ENCODE results near the gene OIT3.
"Not testable (repeated sequence)": the region's sequence is repeated elsewhere in the genome, so short reads cannot be mapped to it uniquely, and the experiment has no call there.

Gene OIT3

DNA sequence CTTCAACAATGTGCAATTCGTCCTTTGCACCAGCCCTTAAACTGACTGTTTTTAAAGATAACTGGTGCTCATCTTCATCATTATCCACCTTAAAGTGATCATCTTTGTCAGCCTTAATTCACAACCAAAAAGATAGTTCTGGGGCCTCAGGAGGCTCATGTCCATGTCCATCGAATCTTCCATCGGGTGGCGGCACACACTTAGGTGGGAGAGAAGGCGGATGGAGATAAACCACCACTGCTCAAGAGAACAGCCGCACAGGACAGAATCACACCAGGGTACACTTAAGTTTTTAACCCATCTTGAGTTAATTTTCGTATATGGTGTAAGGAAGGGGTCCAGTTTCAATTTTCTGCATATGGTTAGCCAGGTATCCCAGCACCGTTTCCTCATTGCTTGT is 24.8 kb downstream of the OIT3 start:
- DNase-seq (no peak), ATAC-seq (ENCODE audit: insufficient read depth, low read depth) (no peak)
- no peak overlapping the region for H3K4me3 ChIP-seq (ENCODE audit: low read depth in 1 of 2, low read length in 2 of 2)
- no peaks in the 10 kb centered on the region for H3K36me3 ChIP-seq (ENCODE audit: insufficient read depth, low read length)
- no peak overlapping the region for H2AFZ ChIP-seq (ENCODE audit: low read depth, low read length)
- H3K4me2 ChIP-seq (ENCODE audit: insufficient read depth, low read length) = no peak overlapping the region
- H3K79me2 ChIP-seq (ENCODE audit: insufficient read depth, low read length) = no peaks in the 10 kb centered on the region
- no peaks in the 10 kb centered on the region for H3K27me3 ChIP-seq (ENCODE audit: insufficient read depth, low read length, poor library complexity)
- TF ChIP-seq EZH2 (IDR thresholded peaks at IDR 0.05; ENCODE audit: borderline replicate concordance, low read depth, low read length, severe bottlenecking) = no peak
- TF ChIP-seq, protein P1, sequence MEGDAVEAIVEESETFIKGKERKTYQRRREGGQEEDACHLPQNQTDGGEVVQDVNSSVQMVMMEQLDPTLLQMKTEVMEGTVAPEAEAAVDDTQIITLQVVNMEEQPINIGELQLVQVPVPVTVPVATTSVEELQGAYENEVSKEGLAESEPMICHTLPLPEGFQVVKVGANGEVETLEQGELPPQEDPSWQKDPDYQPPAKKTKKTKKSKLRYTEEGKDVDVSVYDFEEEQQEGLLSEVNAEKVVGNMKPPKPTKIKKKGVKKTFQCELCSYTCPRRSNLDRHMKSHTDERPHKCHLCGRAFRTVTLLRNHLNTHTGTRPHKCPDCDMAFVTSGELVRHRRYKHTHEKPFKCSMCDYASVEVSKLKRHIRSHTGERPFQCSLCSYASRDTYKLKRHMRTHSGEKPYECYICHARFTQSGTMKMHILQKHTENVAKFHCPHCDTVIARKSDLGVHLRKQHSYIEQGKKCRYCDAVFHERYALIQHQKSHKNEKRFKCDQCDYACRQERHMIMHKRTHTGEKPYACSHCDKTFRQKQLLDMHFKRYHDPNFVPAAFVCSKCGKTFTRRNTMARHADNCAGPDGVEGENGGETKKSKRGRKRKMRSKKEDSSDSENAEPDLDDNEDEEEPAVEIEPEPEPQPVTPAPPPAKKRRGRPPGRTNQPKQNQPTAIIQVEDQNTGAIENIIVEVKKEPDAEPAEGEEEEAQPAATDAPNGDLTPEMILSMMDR (IDR thresholded peaks at IDR 0.05; ENCODE audit: borderline replicate concordance, extremely low read depth, low read length, poor library complexity, severe bottlenecking) = no peak
- H3K27ac ChIP-seq (ENCODE audit: low read length) = no peak overlapping the region
- H3K4me1 ChIP-seq (ENCODE audit: insufficient read depth, low read length) = no peaks in the 10 kb centered on the region
- H4K20me1 ChIP-seq (ENCODE audit: insufficient read depth, low read length) = no peaks in the 10 kb centered on the region
- peaks cover 3% of the 10 kb centered on the region for H3K9me3 ChIP-seq (ENCODE audit: insufficient read depth, low read length, severe bottlenecking)
- no peak overlapping the region for H3K9ac ChIP-seq (ENCODE audit: low read depth, low read length)

DNA sequence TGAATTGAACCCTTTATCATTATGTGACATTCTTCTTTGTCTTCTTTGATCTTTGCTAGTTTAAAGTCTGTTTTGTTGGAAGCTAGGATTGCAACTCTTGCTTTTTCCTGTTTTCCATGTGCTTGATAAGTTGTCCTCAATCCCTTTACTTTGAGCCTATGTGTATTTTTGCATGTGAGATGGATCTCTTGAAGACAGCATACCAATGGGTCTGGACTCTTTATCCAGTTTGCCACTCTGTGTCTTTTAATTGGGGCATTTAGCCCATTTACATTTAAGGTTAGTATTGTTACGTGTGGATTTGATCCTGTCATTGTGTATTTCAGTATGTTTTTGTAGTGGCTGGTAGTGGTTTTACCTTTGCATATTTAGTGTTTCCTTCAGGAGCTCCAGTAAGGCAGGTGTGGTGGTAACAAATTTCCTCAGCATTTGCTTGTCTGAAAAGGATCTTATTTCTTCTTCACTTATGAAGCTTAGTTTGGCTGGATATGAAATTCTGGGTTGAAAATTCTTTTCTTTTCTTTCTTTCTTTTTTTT is 27.7 kb downstream of the OIT3 start:
- DNase-seq; H3K79me2 ChIP-seq (ENCODE audit: insufficient read depth, low read length); H3K27me3 ChIP-seq (ENCODE audit: insufficient read depth, low read length, poor library complexity); H2AFZ ChIP-seq (ENCODE audit: low read depth, low read length); ATAC-seq (ENCODE audit: insufficient read depth, low read depth); H3K4me3 ChIP-seq (ENCODE audit: low read depth in 1 of 2, low read length in 2 of 2); H3K4me2 ChIP-seq (ENCODE audit: insufficient read depth, low read length); H3K9ac ChIP-seq (ENCODE audit: low read depth, low read length); H3K9me3 ChIP-seq (ENCODE audit: insufficient read depth, low read length, severe bottlenecking); H4K20me1 ChIP-seq (ENCODE audit: insufficient read depth, low read length); H3K27ac ChIP-seq (ENCODE audit: low read length); H3K4me1 ChIP-seq (ENCODE audit: insufficient read depth, low read length); H3K36me3 ChIP-seq (ENCODE audit: insufficient read depth, low read length): not testable (repeated sequence)

DNA sequence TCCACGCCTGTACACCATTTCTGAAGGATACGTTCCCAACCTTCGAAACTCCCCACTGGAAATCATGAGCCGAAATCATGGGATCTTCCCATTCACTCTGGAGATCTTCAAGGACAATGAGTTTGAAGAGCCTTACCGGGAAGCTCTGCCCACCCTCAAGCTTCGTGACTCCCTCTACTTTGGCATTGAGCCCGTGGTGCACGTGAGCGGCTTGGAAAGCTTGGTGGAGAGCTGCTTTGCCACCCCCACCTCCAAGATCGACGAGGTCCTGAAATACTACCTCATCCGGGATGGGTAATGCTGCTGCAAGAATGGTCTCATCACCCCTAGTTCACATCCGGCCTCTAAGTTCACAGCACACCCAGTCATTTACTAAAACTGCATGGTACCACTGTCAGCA is 30.8 kb downstream of the OIT3 start:
- Histone ChIP-seq H3K27me3 (ENCODE audit: insufficient read depth, low read length, poor library complexity) (no peaks in the 10 kb centered on the region), H3K4me1 (ENCODE audit: insufficient read depth, low read length) (no peaks in the 10 kb centered on the region), H3K79me2 (ENCODE audit: insufficient read depth, low read length) (no peaks in the 10 kb centered on the region), H3K27ac (ENCODE audit: low read length) (no peak overlapping the region), H2AFZ (ENCODE audit: low read depth, low read length) (no peak overlapping the region), H3K9ac (ENCODE audit: low read depth, low read length) (no peak overlapping the region), H3K4me3 (ENCODE audit: low read depth in 1 of 2, low read length in 2 of 2) (no peak overlapping the region), H3K9me3 (ENCODE audit: insufficient read depth, low read length, severe bottlenecking) (peaks cover 3% of the 10 kb centered on the region), H4K20me1 (ENCODE audit: insufficient read depth, low read length) (no peaks in the 10 kb centered on the region), H3K4me2 (ENCODE audit: insufficient read depth, low read length) (no peak overlapping the region), H3K36me3 (ENCODE audit: insufficient read depth, low read length) (no peaks in the 10 kb centered on the region)
- TF ChIP-seq EZH2 (IDR thresholded peaks at IDR 0.05; ENCODE audit: borderline replicate concordance, low read depth, low read length, severe bottlenecking) = no peak
- TF ChIP-seq, protein P1 (IDR thresholded peaks at IDR 0.05; ENCODE audit: borderline replicate concordance, extremely low read depth, low read length, poor library complexity, severe bottlenecking) = no peak
- no peak for ATAC-seq (ENCODE audit: insufficient read depth, low read depth)
- DNase-seq = no peak

DNA sequence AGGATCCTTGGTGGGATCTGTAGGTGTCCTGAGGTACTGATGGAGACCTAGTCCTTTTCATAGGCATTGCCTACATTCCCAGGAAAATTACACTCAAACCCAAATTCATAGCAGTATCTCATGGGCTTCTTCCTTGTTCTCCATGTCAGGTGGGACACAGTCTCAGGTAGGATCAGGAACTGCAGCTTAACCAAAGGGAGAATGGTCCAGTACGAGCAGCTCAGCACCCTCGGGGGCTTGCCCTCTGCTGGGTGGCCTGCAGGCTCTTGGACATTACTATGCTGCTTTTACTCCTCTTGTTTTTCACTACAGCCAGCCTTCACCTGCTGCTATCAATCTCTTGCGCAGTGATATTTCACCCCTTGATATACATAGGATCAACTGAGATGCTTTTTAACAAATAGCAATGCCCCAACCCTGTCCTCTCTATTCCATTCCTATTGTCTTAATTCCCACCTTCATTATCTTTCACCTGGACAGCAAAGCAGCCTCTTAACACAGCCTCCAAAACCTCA is 32.5 kb downstream of the OIT3 start:
- DNase-seq (no peak), ATAC-seq (ENCODE audit: insufficient read depth, low read depth) (no peak)
- H3K79me2 ChIP-seq (ENCODE audit: insufficient read depth, low read length) = no peaks in the 10 kb centered on the region
- H3K27me3 ChIP-seq (ENCODE audit: insufficient read depth, low read length, poor library complexity) = no peaks in the 10 kb centered on the region
- H3K9ac ChIP-seq (ENCODE audit: low read depth, low read length) = no peak overlapping the region
- no peak overlapping the region for H3K4me3 ChIP-seq (ENCODE audit: low read depth in 1 of 2, low read length in 2 of 2)
- no peaks in the 10 kb centered on the region for H3K4me1 ChIP-seq (ENCODE audit: insufficient read depth, low read length)
- no peak overlapping the region for H2AFZ ChIP-seq (ENCODE audit: low read depth, low read length)
- TF ChIP-seq, protein P1 (IDR thresholded peaks at IDR 0.05; ENCODE audit: borderline replicate concordance, extremely low read depth, low read length, poor library complexity, severe bottlenecking) = no peak
- TF ChIP-seq EZH2 (IDR thresholded peaks at IDR 0.05; ENCODE audit: borderline replicate concordance, low read depth, low read length, severe bottlenecking) = no peak
- no peak overlapping the region for H3K4me2 ChIP-seq (ENCODE audit: insufficient read depth, low read length)
- H3K36me3 ChIP-seq (ENCODE audit: insufficient read depth, low read length) = no peaks in the 10 kb centered on the region
- no peak overlapping the region for H3K27ac ChIP-seq (ENCODE audit: low read length)
- H4K20me1 ChIP-seq (ENCODE audit: insufficient read depth, low read length) = no peaks in the 10 kb centered on the region
- peaks cover 3% of the 10 kb centered on the region for H3K9me3 ChIP-seq (ENCODE audit: insufficient read depth, low read length, severe bottlenecking)

All from DND-41 (cell line).